ENCODE results near the gene LRRC9.
"Not testable (repeated sequence)": the region's sequence is repeated elsewhere in the genome, so short reads cannot be mapped to it uniquely, and the experiment has no call there.

The LRRC9 gene

DNA sequence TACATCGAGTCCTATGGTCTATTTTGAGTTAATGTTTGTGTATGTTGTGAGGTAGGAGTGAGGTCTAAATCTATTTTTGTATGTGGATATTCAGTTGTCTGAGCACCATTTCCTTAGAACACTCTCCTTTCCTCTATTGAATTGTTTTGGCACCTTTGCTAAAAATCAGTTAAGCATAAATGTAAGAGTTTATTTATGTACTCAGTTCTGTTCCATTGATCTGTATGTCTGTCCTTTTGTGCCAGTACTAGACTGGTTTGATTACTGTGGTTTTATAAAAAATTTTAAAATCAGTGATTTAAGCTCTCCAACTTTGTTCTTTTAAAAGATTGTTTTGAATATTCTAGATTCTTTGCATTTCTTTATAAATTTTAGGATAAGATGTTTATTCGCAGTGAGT lies 101.7 kb downstream of the LRRC9 start:
- no peak for DNase-seq (ENCODE audit: extremely low spot score)
- ChIA-PET POLR2A (no interaction called here), CTCF (interaction anchor here (1.2 kb wide), 1 partner anchor 57 kb away, joined by 3 read pairs; no protein-coding TSS in a partner anchor)
- TF ChIP-seq, protein P1, sequence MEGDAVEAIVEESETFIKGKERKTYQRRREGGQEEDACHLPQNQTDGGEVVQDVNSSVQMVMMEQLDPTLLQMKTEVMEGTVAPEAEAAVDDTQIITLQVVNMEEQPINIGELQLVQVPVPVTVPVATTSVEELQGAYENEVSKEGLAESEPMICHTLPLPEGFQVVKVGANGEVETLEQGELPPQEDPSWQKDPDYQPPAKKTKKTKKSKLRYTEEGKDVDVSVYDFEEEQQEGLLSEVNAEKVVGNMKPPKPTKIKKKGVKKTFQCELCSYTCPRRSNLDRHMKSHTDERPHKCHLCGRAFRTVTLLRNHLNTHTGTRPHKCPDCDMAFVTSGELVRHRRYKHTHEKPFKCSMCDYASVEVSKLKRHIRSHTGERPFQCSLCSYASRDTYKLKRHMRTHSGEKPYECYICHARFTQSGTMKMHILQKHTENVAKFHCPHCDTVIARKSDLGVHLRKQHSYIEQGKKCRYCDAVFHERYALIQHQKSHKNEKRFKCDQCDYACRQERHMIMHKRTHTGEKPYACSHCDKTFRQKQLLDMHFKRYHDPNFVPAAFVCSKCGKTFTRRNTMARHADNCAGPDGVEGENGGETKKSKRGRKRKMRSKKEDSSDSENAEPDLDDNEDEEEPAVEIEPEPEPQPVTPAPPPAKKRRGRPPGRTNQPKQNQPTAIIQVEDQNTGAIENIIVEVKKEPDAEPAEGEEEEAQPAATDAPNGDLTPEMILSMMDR (IDR thresholded peaks at IDR 0.05; ENCODE audit: control extremely low read depth, extremely low read depth, low read depth, missing control alignments): no peak

DNA sequence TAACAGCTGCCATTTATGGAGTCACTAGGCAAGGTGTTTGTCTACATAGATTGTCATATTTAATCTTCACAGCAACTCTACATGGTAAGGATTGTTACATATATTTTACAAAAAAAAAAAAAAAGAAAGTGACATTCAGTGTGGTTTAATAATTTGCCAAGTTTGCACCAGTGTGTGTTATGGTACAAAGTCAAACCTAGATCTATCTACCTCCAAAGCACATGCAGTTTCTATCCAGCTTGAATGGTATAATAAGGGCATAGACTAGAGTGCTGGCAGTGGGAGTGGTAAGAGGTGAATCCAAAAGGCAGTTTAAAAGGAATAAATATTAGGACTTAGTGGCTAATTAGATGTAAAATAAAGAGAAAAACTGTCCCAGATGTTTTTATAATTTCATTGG lies 105.6 kb downstream of the LRRC9 start:
- no peak for DNase-seq (ENCODE audit: extremely low spot score)
- TF ChIP-seq, protein P1 (IDR thresholded peaks at IDR 0.05; ENCODE audit: control extremely low read depth, extremely low read depth, low read depth, missing control alignments): no peak
- ChIA-PET POLR2A (no interaction called here), CTCF (no interaction called here)

DNA sequence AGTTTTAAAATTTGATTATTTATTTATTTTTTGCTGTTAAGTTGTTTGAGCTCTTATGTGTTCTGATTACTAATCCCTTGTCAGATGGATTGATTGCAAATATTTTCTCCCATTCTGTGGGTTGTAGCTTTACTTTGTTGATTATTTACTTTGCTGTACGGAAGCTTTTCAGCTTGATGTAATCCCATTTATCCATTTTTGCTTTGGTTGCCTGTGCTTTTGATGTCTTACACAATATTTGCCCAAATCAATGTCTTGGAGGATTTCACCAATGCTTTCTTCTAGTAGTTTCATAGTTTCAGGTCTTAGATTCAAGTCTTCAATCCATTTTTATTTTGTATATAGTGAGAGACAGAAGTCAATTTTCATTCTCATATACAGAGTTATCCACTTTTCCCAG lies 115.2 kb downstream of the LRRC9 start:
- ChIA-PET CTCF (interaction anchor here (1.1 kb wide), 1 partner anchor 13 kb away, joined by 3 read pairs; no protein-coding TSS in a partner anchor), POLR2A (no interaction called here)
- TF ChIP-seq, protein P1 (IDR thresholded peaks at IDR 0.05; ENCODE audit: control extremely low read depth, extremely low read depth, low read depth, missing control alignments): no peak
- no peak for DNase-seq (ENCODE audit: extremely low spot score)

DNA sequence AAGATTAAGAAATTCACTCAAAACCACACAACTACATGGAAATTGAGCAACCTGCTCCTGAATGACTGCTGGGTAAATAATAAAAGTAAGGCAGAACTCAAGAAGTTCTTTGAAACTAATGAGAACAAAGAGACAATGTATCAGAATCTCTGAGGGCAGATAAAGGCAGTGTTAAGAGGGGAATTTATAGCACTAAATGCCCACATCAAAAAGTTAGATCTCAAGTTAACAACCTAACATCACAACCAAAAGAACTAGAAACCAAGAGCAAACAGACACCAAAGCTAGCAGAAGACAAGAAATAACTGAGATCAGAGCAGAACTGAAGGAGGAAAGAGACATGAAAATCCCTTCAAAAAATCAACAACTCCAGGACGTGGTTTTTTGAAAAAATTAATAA lies 128.0 kb downstream of the LRRC9 start:
- DNase-seq (ENCODE audit: extremely low spot score); CTCF ChIA-PET; POLR2A ChIA-PET: not testable (repeated sequence)

DNA sequence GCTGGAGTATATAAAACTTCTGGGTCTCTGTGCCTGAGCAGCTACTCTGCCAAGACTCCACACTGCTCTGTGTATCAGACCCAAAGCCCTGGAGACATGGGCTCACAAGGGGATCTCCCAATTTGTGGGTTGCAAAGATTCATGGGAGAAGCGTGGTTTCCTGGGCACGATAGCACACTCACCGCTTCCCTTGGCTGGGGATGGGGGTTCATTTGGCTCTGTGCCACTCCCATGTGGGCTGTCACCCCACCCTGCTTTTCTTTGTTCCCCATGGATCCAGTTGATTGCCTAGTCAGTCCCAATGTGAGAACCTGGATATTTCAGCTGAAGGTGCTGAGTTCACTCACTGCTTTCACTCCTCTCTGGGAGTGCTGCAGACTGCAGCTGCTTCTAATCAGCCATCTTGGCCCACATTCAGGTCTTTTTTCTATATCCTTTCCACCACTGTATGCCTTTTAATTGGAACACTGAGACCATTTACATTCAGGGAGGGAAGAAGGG lies 131.8 kb downstream of the LRRC9 start:
- TF ChIP-seq, protein P1 (IDR thresholded peaks at IDR 0.05; ENCODE audit: control extremely low read depth, extremely low read depth, low read depth, missing control alignments): no peak
- CTCF ChIA-PET: interaction anchor here (1.3 to 1.8 kb wide), 4 partner anchors 10 to 114 kb away, joined by 3 to 9 read pairs (median 4); partner anchors contain the start of gene DHRS7
- no peak for DNase-seq (ENCODE audit: extremely low spot score)
- POLR2A ChIA-PET: no interaction called here

DNA sequence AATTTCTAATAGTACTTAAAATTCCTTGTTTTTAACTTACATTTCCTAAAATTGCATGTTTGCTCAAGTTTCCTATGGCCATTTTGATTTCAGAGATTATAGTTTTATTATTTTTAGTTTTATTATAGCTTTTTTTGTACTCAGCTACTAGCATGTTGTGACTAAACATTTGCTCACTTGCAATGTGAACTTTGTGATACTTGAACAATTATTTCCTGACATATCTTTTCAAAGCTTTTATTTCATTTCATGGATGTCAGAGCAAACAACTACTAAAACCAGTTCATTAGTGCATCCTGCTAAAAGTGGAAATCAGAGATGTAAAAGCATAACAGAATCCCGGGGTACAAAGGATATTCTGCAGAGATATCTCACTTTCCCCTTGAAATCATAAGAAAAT lies 138.1 kb downstream of the LRRC9 start:
- CTCF ChIA-PET: interaction anchor here (1.9 kb wide), 1 partner anchor 292 kb away, joined by 4 read pairs; no protein-coding TSS in a partner anchor
- no peak for DNase-seq (ENCODE audit: extremely low spot score)
- POLR2A ChIA-PET: no interaction called here
- TF ChIP-seq, protein P1 (IDR thresholded peaks at IDR 0.05; ENCODE audit: control extremely low read depth, extremely low read depth, low read depth, missing control alignments): no peak

DNA sequence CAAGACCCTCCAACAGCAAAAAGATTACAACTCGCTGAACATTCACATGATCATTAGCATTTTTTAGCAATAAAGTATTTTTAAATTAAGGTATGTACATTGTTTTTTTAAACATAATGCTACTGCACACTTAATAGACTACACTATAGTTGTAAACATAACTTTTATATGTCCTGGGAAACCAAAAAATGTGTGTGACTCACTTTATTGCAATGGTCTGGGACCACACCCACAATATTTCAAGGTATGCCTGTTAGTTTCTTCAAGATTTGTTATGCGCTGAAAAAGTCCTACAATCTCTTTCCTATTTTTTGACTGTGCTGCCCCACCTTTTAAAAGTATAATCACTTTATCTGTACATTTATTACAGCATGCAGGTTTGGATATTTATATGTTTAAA lies 141.4 kb downstream of the LRRC9 start:
- POLR2A ChIA-PET: no interaction called here
- TF ChIP-seq, protein P1 (IDR thresholded peaks at IDR 0.05; ENCODE audit: control extremely low read depth, extremely low read depth, low read depth, missing control alignments): no peak
- CTCF ChIA-PET: interaction anchor here (1.0 to 2.2 kb wide), 4 partner anchors 13 to 292 kb away, joined by 3 to 9 read pairs (median 3); no protein-coding TSS in a partner anchor
- no peak for DNase-seq (ENCODE audit: extremely low spot score)

Data from GM10248 (cell line).